Jurkat, Clone E6-1 (cell line): ENCODE results near the gene GATAD2B.
"Not testable (repeated sequence)": the region's sequence is repeated elsewhere in the genome, so short reads cannot be mapped to it uniquely, and the experiment has no call there.

Experiments used
- DNase-seq: peaks from one replicate; pipeline ENCODE4 v3.0.0-alpha.2; 2011; ENCODE audit warnings: low read depth, low spot score
- H3K4me3 ChIP-seq: 2 replicates; pipeline ENCODE4 v1.5.1; 2011; ENCODE audit warnings: mild to moderate bottlenecking, low read length, control low read depth, moderate library complexity

The GATAD2B gene

DNA sequence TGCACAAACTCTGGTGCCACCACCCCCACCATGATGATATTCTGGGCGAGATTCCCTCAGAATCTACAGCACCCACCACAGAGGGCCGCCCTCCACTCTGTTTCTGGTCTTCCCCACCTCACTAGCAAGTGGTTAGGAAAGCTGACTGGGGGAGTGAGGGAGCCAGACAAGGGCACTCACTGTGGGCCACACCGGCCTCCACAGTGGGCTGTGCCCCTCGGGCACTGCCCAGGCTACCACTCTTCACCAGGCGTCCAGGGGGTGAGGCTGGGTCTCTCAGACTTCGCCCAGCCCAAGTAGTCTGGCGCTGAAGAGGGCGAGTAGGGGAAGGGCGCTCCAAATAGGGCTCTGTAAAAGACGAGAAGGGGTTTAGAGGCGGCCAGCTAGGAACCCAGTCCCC, 11.2 kb upstream of the GATAD2B start:
- no peak for DNase-seq
- H3K4me3 ChIP-seq: no peak overlapping the region

DNA sequence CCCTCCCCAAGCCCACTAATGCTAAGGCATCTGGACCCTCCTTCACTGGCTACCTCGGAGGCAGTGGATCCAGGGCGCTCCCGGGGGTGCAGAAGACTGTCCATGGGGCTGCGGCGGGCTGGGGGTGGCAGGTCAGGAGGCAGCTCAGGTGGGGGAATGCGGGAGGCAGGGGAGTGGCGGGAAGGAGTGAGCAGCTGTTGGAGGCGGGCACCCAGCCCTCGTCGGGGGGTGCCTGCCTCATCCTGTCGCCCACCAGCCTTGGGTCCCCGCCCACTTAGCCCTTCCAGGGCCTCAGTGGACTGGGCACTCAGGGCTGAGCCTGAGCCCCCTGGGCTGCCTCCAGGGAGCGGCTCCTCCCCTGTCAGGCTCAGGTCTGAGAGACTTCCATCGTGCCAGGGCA, 10.7 kb upstream of the GATAD2B start:
- no peak overlapping the region for H3K4me3 ChIP-seq
- no peak for DNase-seq

DNA sequence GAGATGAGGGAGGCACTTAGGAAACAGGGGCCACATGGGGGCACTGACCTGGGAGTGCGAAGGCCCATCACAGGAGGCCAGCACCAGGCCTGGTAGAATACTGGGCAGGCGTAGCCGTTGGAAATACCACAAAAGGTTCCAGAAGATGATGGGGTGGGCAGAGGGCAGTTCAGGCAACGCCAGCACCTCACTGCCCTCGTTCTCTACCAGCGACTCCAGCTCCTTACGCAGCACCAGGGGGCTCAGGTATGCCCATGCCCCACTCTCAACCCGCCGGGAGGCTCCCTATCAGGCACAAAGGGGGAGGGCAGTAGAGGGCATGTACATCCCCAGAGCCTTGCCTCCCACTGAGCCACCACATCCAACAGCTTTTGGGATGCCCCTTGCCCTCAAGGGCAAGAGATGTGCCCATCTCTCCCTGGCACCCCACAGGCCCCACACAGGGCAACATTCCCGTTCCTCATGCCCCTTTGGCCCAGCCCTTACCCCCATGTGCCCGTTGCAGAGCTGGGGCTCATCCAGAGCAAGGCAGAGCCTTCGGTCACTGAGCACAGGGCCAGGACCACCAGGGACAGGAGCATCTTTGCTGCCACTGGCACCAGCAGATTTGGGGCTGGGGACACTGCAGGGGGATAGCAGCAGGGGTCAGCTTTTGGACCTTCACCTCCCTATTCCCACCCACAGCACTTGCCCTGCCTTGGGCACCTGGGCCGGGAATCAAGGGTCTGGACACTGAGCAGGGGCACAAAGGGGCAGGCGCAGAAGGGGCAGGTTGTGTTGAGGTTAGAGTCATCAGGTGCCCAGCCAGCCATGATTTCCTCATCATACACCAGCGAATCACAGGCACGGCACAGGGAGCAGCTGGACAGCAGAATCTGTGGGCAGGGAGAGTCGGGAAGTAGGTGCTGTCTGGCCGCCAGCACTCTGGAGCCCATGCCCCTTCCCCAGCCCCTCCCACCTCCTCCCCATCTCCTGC, 9.7 kb upstream of the GATAD2B start:
- H3K4me3 ChIP-seq: no peak overlapping the region
- DNase-seq: no peak

DNA sequence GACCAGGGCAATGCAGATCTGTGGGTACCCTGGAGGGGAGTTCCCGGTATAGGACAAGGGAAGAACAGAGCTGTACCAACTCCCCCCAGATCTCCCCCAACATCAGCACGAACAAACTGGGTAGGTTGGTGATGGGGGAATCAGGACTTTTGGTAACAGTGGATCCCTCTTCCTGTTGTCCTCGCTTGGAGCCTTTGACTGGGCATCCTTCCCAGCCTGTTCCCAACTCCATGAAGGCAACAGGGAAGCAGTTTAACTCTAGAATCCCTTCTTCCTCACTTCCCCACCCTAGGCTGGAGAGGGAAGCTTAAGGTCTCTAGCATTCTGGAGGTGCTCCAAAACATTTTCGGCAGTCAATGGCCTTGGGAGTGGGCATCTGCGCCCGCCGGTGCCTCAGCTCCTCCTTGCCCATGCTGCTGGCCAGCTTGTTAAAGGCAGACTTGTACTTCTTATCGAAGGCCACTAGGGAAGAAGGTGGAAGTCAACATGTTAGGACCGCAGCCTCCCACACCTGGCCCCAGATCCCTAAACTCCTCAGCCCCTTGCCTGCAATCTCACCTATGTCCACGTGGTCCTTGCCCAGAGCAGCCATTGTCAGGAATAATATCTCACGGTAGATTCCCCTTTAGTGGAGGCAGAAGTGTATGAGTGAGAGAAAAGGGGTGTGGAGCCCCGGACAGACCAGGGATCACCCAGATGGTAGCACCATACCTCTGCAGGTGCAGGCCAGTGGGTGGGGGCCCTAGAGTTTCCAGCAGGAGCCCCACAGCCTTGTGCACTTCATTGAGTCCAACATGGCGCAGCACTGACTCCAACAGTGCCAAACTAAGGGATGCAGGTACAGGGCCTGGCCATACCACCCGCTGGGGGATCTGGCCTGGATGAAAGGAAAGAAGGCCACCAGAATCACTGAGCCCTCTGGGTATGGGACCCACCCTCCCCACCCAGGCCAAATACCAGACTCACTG, 7.5 kb upstream of the GATAD2B start:
- DNase-seq: no peak

DNA sequence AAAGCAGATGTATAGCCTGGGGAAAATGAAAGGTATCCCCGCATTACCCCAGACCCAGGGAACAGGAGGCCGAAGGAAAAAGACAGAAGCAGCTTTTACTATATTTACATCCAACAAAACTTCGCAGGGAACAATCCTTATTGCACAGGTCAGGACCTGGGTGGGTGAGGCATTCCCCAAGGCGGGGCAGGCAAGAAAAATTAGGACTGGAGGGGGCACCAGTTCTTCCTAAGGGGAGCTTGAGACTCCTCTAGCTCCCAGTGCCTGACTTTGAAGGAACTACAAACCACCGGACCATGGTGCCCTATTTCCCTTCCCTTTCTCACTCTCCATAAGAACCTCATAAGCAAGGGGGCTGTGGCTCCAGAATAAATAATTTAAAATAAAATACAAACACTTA, 6.7 kb upstream of the GATAD2B start:
- no peak overlapping the region for H3K4me3 ChIP-seq
- DNase-seq: no peak

More for the DNA sequence above, 7.5 kb upstream of the GATAD2B start:
- H3K4me3 ChIP-seq: no peak overlapping the region

DNA sequence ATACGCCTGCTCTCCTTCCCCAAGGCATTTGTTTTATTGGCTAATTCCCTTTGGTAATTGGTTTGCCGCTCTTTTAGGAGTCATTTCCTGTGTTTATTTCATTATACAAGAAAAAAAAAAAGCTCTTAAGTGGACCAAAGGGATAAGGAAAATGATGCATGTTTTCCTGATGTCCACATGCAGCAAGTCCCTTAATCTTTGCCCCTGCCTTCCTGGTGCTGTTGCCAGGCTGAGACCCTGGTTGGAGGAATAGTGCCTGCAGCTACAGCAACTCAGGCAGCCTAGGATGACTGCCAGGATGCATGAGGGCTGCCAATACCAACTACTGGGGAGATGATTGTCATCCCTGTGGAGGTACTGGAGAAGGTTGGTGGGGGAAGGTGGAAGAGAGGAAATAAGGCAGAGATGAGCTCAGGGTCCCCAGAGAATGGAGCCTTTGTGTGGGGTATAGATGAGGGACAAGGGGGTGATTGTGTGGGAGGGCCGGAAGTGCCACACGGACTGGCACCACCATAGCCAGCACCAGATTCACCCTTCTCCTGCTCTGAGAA, 6.1 kb upstream of the GATAD2B start:
- H3K4me3 ChIP-seq: no peak overlapping the region
- no peak for DNase-seq

DNA sequence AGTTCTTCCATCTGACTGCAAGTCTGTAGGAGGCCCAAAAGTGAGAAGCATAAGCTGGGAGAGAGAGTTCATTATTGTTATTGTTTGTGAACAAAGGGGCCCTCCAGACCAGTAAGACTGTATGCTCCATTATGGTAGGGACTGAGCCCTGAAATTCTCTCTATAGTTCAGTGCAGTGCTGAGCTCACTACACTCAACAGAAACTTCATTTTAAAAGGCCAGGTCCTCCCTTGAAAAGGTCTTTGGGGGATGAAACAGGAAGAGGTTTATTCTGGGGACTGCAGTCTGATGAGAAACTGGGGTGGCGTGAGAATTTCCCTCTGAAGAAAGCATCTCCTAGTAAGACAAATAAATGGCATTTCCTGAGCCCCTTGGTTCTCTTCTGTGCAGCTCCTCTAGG, 5.5 kb upstream of the GATAD2B start:
- no peak overlapping the region for H3K4me3 ChIP-seq
- no peak for DNase-seq

DNA sequence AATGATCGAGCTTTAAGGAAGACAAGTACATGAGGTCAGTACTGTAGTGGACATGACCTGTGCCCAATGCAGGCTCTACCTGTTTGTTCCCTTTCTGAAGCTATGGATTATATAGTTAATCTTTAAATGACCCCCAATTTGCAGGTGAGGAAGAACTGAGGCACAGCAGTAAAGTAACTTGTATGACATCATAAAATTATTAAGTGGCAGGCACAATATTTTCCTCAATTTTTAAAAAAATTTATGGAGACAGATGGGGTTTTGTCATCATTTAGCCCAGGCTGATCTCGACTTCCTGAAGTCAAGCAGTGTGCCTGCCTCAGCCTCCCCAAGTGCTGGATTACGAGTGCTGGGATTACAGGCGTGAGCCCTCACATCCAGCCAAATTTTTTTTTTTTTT, 3.6 kb upstream of the GATAD2B start:
- no peak overlapping the region for H3K4me3 ChIP-seq
- no peak for DNase-seq

DNA sequence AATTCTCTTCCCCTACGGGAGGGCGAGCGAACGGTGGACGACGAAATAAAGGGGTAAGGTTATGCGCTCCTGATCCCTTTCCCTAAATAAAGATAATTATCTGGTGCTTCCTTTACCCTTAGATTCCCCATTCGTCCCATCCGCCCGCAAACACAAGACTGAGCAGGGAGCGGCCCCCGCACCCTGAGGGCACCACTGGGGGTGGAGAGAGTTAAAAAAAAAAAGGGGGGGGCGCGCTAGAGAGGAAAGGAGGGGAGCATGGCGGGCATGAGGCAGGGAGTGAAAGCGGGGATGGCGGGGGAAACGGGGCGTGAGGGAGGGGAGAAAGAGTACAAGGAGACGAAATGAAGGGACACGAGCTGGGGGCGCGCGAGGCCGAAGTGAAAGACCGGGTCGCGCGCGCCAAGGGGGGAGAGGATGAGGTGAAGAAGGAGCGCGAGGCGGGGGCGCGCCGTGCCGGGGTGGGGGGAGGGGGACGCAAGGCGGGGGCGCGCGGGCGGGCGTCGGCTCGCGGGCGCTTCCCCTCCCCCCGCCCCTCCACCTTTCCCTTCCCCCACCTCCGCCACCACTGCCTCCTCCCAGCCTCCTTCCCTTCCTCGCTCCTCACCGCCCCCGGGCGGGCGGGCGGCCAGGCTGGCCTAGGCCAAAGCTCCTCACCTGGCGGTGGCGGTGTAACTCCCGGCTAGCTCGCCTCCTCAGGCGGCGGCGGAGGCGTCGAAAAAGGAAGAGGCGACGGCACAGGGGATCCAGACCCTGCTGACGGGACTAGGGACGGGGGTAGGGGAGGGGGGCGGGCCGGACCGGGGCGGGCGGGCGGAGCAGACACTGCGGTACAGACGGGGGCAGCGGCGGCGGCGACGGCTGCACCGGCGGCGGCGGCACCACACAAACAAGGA, 448 bp downstream of the GATAD2B start:
- DNase-seq: peak; percentile 72
- H3K4me3 ChIP-seq: peak overlapping the region; percentile 94

GRCh38 chr1:153921803-153922075, 1.0 kb downstream of the GATAD2B start:
- no peak for DNase-seq
- peak overlapping the region; percentile 94 for H3K4me3 ChIP-seq

GRCh38 chr1:153921080-153921802, 1.5 kb downstream of the GATAD2B start:
- no peak for DNase-seq
- H3K4me3 ChIP-seq: peak overlapping the region; percentile 94

DNA sequence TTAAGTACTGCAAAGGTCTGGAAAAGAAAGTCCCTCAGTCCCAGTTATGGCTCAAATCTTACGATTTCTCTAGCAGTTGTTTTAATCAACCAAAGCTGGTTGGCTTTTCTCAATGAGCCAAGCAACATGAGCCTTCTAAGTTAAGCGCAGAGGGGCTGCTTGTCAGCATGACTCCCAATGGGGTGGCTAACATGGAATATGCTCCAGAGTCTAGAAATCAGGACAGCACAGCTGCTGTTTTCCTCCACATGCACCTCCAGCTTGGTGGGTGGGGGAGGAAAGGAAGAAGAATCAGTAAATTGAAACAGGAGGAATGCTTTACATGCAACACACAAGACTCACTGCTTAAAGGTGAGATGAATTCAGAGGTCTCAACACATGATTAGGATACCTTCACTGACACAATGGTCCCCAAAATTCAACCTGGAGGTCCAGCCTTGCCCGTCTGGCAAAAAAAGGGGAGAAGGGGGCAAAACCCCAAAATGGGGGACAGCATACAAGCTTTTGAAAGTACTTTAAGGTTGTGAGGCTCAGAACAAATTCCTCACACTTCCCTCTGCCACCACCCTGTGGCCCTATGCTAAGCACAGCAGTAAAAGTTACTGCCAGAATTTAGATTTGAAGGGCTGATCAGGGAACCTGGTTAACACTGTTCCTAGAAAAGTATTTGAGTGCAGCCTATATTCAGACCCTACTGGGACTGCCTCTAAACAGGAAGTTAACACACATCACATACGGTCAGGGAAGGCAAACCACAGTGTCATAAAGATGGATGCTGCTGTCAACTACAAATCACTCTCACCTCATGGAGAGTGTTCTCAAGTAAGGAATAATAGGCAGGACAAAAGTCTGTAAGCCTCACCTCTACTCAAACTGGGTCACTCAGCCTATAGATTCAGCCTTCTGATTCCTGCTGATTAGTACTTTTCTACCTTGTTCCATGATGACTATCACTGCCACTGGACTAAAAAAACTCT, 2.6 kb downstream of the GATAD2B start:
- peak; percentile 65 for DNase-seq
- peak overlapping the region; percentile 94 for H3K4me3 ChIP-seq

DNA sequence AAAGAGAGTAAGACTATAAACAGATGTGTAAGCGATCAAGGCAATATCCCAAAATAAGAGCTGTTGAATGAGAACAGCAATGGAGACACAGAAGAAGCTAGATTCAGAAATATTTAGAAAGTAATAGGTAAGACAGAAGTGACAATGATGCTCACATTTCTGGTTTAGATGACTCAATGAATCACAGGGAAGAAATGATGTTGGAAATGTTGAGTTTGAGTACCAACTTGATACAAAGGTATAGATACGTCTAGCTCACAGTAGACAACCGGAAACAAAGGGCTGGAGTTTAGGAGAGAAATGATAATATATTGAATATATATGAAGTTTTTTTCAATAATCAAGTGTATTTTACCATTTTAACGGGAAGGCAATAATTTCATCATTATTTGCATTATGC, 6.5 kb downstream of the GATAD2B start:
- H3K4me3 ChIP-seq: no peak overlapping the region
- no peak for DNase-seq

- no peak for DNase-seq
- H3K4me3 ChIP-seq: no peak overlapping the region
Measured at GRCh38 chr1:153912349-153912748, 10.4 kb downstream of the GATAD2B start.

DNA sequence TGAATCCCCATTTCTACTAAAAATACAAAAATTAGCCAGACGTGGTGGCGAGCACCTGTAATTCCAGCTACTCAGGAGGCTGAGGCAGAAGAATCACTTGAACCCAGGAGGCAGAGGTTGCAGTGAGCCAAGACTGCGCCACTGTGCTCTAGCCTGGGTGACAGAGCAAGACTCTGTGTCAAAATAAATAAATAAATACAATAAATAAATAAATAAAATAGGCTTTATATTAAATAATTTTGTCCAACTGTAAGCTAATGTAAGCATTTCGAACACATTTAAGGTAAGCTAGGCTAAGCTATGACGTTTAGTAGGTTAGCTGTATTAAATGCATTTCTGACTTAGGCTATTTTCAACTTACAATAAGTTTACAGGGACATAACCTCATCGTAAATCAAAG, 12.2 kb downstream of the GATAD2B start:
- not testable (repeated sequence) for DNase-seq, H3K4me3 ChIP-seq

DNA sequence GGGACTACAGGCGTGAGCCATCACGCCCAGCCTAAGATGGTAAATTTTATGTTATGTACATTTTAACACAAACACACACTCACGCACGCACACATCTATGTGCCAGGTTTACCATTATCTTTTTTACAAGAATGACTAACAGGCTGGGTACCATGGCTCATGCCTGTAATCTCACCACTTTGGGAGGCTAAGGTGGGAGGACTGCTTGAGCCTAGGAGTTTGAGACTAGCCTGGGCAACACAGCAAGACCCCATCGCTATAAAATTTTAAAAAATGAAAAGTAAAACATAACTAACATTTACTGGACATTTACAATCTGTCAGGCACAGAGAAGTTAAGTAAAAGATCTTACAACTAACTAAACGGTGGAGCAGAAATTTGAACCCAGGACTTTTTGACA, 14.7 kb downstream of the GATAD2B start:
- DNase-seq: no peak
- no peak overlapping the region for H3K4me3 ChIP-seq

DNA sequence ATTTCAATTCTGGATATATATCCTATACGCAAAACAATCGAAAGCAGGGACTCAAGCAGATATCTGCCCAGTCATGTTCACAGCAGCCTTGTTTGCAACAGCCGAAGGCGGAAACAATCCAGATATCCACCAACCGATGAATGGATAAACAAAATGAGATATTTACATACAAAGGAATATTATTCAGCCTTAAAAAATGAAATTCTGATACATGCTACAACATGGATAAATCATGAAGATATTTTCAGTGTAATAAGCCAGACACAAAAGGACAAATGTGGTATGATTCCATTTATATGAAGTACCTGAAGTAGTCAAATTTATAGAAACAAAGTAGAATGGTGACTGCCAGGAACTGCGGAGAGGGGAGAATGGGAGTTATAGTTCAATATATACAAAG, 15.6 kb downstream of the GATAD2B start:
- no peak for DNase-seq

More for the DNA sequence above, 15.6 kb downstream of the GATAD2B start:
- no peak overlapping the region for H3K4me3 ChIP-seq
